Endothelial cell of umbilical vein (primary cell): ENCODE results near the gene ISL1. TPM values are rescaled to one million over a fixed set of nuclear protein-coding genes. Genes with fewer than 3 reads are reported as not detected.

Experiments
- BruUV-seq: library from RNA; stranded (reverse); fragments of 400-500 nt; replicated peaks from 2 replicates; lab custom pipeline; 2021; lab: Mats Ljungman, UMichigan
- CTCF ChIA-PET: fragments of 300-600, 350-600 bp; sonication (Branson Sonifier 250); formaldehyde crosslinking; loops from one replicate; lab custom pipeline; 2021; ENCODE audit warnings: antibody characterized with exemption, inconsistent platforms; lab: Charles Lee
- POLR2A ChIA-PET: fragments of 300-600, 350-600 bp; sonication (Branson Sonifier 250); formaldehyde crosslinking; loops from one replicate; lab custom pipeline; 2021; ENCODE audit warnings: antibody characterized with exemption, inconsistent platforms; lab: Charles Lee
- DNase-seq: peaks from one replicate; pipeline ENCODE4 v3.0.0-alpha.2; 2011; ENCODE audit warnings: low read depth, low spot score
- FAIRE-seq: peaks from 2 replicates; lab custom pipeline; 2011; peaks lifted over from hg19 to GRCh38; lab: Jason Lieb, UNC
- H2AFZ ChIP-seq: 2 replicates; pipeline ENCODE4 v1.6.0; 2012; ENCODE audit warnings: low read depth, low read length, control low read depth, inconsistent platforms
- H3K27ac ChIP-seq: 2 replicates; pipeline ENCODE4 v1.5.1; 2011; ENCODE audit warnings: low read depth, mild to moderate bottlenecking, control low read depth, low read length, moderate library complexity; ENCODE audit not compliant: insufficient read depth
- H3K27me3 ChIP-seq, 2 experiments: 2 replicates each; pipeline versions ENCODE4 v1.6.0 to v1.6.1; 2011; ENCODE audit warnings: low read length in 2 of 2, mixed read lengths in 1 of 2; ENCODE audit not compliant: control insufficient read depth in 2 of 2, insufficient read depth in 2 of 2
- H3K36me3 ChIP-seq, 2 experiments: 2 replicates in 1 of 2; 3 replicates in 1 of 2; pipeline ENCODE4 v1.5.1; 2011; ENCODE audit warnings: low read length in 2 of 2, mild to moderate bottlenecking in 1 of 2, moderate library complexity in 1 of 2; ENCODE audit not compliant: control insufficient read depth in 2 of 2, insufficient read depth in 2 of 2; ENCODE audit errors: extremely low read depth in 1 of 2
- H3K4me1 ChIP-seq: 3 replicates; pipeline ENCODE4 v1.5.1; 2011; ENCODE audit warnings: mild to moderate bottlenecking, low read length; ENCODE audit not compliant: control insufficient read depth, insufficient read depth; ENCODE audit errors: extremely low read depth
- H3K4me2 ChIP-seq: 2 replicates; pipeline ENCODE4 v1.6.1; 2011; ENCODE audit warnings: low read length, control low read depth, mixed read lengths; ENCODE audit not compliant: insufficient read depth
- H3K4me3 ChIP-seq, 3 experiments: fragments of 200-600 bp in 1 of 3; sonication (generic), shearing (Covaris generic) in 1 of 3; replicated peaks in 1 of 3; 2 replicates each; pipeline ENCODE4 v1.5.1; 2011 to 2016; ENCODE audit warnings: control low read depth in 3 of 3, low read length in 3 of 3, mild to moderate bottlenecking in 2 of 3, inconsistent platforms in 1 of 3, low read depth in 1 of 3, moderate library complexity in 1 of 3; ENCODE audit not compliant: insufficient read depth in 1 of 3
- H3K79me2 ChIP-seq: 2 replicates; pipeline ENCODE4 v1.6.0; 2012; ENCODE audit warnings: low read length, inconsistent platforms; ENCODE audit not compliant: control insufficient read depth, insufficient read depth
- H3K9ac ChIP-seq: replicated peaks from 2 replicates; pipeline ENCODE3; 2011; ENCODE audit warnings: low read length, control low read depth; ENCODE audit not compliant: insufficient read depth; ENCODE audit errors: extremely low read depth
- H3K9me1 ChIP-seq: replicated peaks from 3 replicates; pipeline ENCODE4 v1.6.0; 2011; ENCODE audit warnings: mild to moderate bottlenecking, low read length; ENCODE audit not compliant: control insufficient read depth, insufficient read depth; ENCODE audit errors: extremely low read depth
- H3K9me3 ChIP-seq: replicated peaks from 2 replicates; pipeline ENCODE4 v1.5.1; 2012; ENCODE audit warnings: low read length, inconsistent platforms; ENCODE audit not compliant: control insufficient read depth, insufficient read depth
- H4K20me1 ChIP-seq: replicated peaks from 2 replicates; pipeline ENCODE3; 2011; ENCODE audit warnings: mild to moderate bottlenecking, low read length; ENCODE audit not compliant: control insufficient read depth, insufficient read depth; ENCODE audit errors: extremely low read depth
- EZH2 ChIP-seq: IDR thresholded peaks from 2 replicates; pipeline ENCODE4 v1.6.1; 2012; ENCODE audit warnings: borderline replicate concordance, low read depth, mild to moderate bottlenecking, moderate library complexity, low read length, inconsistent platforms; ENCODE audit not compliant: severe bottlenecking
- FOS ChIP-seq: IDR thresholded peaks from 2 replicates; pipeline ENCODE4 v1.6.1; 2011; ENCODE audit warnings: mild to moderate bottlenecking, low read length, moderate library complexity, borderline replicate concordance; ENCODE audit not compliant: insufficient read depth
- GATA2 ChIP-seq: IDR thresholded peaks from 2 replicates; pipeline ENCODE4 v1.7.0; 2011; ENCODE audit warnings: low read depth, mild to moderate bottlenecking, moderate library complexity, mixed read lengths, low read length; ENCODE audit not compliant: insufficient read length, insufficient read depth
- JUN ChIP-seq: IDR thresholded peaks from 2 replicates; pipeline ENCODE4 v1.6.1; 2011; ENCODE audit warnings: borderline replicate concordance, low read depth; ENCODE audit not compliant: insufficient read length, insufficient read depth
- MAX ChIP-seq: IDR thresholded peaks from 2 replicates; pipeline ENCODE4 v1.6.1; 2011; ENCODE audit not compliant: insufficient read depth, insufficient read length
- MYC ChIP-seq: IDR thresholded peaks from one replicate; pipeline ENCODE4 v1.6.1; 2011; ENCODE audit warnings: mild to moderate bottlenecking, low read depth, low read length
- POLR2AphosphoS5 ChIP-seq: IDR thresholded peaks from 2 replicates; pipeline ENCODE4 v1.6.1; 2012; ENCODE audit warnings: low read depth, mild to moderate bottlenecking, control low read depth, low read length, moderate library complexity; ENCODE audit not compliant: insufficient read depth
- dilution Hi-C: fragments of 300-500 bp; cut with MboI; formaldehyde crosslinking; loops from one replicate; pipeline ENCODE4 v1.15.0; 2019; ENCODE audit warnings: low sequenced_read_pairs; ENCODE audit not compliant: extremely low pct_ligation_motif_present
- intact Hi-C: fragments of 100-400 bp; cut with micrococcal nuclease; formaldehyde crosslinking; loops from one replicate; pipeline ENCODE4 v1.10.0; 2022
- polyA plus RNA-seq, 4 experiments: library from polyadenylated mRNA; depleted of rRNA in 3 of 4; stranded (reverse) in 3 of 4; unstranded in 1 of 4; fragments of >200 nt; gene quantifications; 2 replicates each; pipeline versions ENCODE4 v1.2.1 to v1.2.3, GENCODE V29; 2011 to 2012; ENCODE audit warnings: missing spikeins in 1 of 4
- total RNA-seq: library from RNA; stranded (reverse); gene quantifications from 2 replicates; pipeline ENCODE4 v1.2.3, GENCODE V29; 2021
- TF ChIP-seq, protein P1 (sequence below), 2 donors: IDR thresholded peaks; 1 replicate in 1 of 2; 2 replicates in 1 of 2; pipeline ENCODE4 v1.5.1; 2011; ENCODE audit warnings: low read length in 2 of 2, mild to moderate bottlenecking in 2 of 2, moderate library complexity in 2 of 2, control low read depth in 1 of 2, inconsistent platforms in 1 of 2, low read depth in 1 of 2; ENCODE audit not compliant: insufficient read depth in 1 of 2; ENCODE audit errors: extremely low read depth in 1 of 2

Gene ISL1
- total and polyA plus RNA-seq, 2 donors (not counting 3 experiments of a cell fraction or from before 2014, with no cell fraction given), result 0.28 to 1.1 TPM

GRCh38 chr5:51398875-51399642 lies 15.8 kb downstream of the ISL1 start:
- Histone ChIP-seq H3K4me3 (peak overlapping the region in 1 of 3 experiments; percentile 7), H3K36me3 (no peaks in the 10 kb centered on the region), H3K27ac (no peak overlapping the region), H3K9me3 (no peaks in the 10 kb centered on the region), H2AFZ (no peak overlapping the region), H3K4me1 (no peaks in the 10 kb centered on the region), H4K20me1 (no peaks in the 10 kb centered on the region), H3K27me3 (peaks cover 21 to 29% of the 10 kb centered on the region in 2 experiments), H3K9ac (no peak overlapping the region), H3K79me2 (no peaks in the 10 kb centered on the region), H3K4me2 (peak overlapping the region; percentile 9), H3K9me1 (no peaks in the 10 kb centered on the region)
- ChIA-PET POLR2A (no interaction called here), CTCF (interaction anchor here (0.6 to 1.9 kb wide), 5 partner anchors 11 to 436 kb away, joined by 3 to 6 read pairs (median 3); partner anchors contain the start of gene ISL1)
- DNase-seq, result no peak
- BruUV-seq, result no TSS peak
- no peak for FAIRE-seq
- TF ChIP-seq MAX, result no peak
- TF ChIP-seq POLR2AphosphoS5, result no peak
- no peak for TF ChIP-seq MYC
- no peak for TF ChIP-seq FOS
- TF ChIP-seq GATA2, result peak; percentile 15
- peak; percentile 65 for TF ChIP-seq EZH2
- TF ChIP-seq, protein P1, sequence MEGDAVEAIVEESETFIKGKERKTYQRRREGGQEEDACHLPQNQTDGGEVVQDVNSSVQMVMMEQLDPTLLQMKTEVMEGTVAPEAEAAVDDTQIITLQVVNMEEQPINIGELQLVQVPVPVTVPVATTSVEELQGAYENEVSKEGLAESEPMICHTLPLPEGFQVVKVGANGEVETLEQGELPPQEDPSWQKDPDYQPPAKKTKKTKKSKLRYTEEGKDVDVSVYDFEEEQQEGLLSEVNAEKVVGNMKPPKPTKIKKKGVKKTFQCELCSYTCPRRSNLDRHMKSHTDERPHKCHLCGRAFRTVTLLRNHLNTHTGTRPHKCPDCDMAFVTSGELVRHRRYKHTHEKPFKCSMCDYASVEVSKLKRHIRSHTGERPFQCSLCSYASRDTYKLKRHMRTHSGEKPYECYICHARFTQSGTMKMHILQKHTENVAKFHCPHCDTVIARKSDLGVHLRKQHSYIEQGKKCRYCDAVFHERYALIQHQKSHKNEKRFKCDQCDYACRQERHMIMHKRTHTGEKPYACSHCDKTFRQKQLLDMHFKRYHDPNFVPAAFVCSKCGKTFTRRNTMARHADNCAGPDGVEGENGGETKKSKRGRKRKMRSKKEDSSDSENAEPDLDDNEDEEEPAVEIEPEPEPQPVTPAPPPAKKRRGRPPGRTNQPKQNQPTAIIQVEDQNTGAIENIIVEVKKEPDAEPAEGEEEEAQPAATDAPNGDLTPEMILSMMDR (IDR thresholded peaks at IDR 0.05; ENCODE audit: extremely low read depth in 1 of 2, insufficient read depth in 1 of 2, low read depth in 1 of 2, low read length in 2 of 2), result no peak
- no peak for TF ChIP-seq JUN
- intact Hi-C loops (no loop called here), dilution Hi-C loops (no loop called here)
